HG03097 (cell line): Measurements from ENCODE around the gene TK2.
"Not testable (repeated sequence)": the region's sequence is repeated elsewhere in the genome, so short reads cannot be mapped to it uniquely, and the experiment has no call there.

Source experiments
- ATAC-seq: cut with Tn5 transposase; IDR thresholded peaks from one replicate; pipeline ENCODE4 v1.9.1; 2021; ENCODE audit not compliant: unreplicated experiment, low FRiP score

Gene TK2

DNA sequence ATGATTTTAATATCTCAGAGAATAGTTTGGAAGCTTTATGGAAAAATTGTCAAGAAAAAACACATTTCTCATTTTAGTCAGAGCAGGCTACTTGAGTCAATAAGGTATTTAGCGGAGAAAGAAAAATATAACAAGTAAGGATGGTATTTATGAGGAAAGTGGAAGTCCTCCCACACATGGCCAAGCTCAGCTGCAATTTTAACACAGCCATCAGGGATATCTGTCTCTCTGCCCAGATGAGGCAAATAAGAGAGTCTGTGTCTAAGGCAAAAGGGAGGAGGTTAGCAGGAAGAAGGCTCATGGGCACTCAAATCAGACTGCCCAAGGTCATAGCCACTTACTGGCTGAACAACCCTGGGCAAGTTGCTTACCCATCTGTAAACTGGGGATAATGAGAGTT lies 24.2 kb upstream of the TK2 start:
- ATAC-seq = no peak

DNA sequence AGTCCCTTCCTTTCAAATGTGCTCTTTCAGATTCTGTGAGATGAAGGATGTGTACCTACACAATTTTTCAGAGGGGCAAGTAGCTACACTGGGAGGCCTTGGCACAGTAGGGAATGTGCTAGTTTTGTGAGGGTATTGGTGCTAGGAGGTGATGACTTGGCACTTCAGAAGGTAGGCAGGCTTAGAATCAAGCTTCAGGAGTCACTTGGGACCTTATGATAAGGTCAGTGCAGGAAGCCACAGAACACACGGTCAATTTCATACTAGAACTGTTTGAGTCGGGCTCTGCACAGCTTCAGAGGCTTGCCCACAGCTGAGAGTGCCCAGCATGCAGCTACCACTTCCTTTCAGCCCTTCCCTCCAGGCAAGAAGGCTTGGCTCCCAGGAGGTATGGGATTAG lies 22.4 kb upstream of the TK2 start:
- ATAC-seq = no peak

DNA sequence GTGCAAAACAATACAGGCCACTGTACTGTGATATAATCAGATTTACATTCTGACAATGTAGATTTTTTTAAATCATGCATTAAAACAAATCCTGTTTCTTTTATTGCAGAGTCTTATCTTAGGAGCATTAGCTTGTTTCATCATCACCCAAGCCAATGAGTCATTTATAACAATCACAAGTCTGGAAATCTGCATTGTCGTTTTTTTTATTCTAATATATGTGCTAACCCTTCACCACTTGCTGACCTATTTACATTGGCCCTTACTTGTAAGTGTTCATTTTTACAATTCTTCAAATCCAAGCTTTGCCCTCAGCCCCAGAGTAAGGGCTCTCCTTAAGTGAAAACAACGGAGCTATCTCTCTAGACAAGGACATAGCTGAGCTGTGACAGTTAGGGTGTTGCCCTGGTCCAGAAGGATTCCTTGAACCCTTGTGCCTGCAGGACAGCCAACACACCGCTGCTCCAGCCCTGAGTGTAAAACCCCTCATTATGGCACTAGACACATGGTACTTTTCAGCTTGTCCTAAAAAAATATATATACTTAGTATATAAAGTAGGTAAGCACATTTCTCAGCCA lies 20.0 kb upstream of the TK2 start:
- no peak for ATAC-seq

DNA sequence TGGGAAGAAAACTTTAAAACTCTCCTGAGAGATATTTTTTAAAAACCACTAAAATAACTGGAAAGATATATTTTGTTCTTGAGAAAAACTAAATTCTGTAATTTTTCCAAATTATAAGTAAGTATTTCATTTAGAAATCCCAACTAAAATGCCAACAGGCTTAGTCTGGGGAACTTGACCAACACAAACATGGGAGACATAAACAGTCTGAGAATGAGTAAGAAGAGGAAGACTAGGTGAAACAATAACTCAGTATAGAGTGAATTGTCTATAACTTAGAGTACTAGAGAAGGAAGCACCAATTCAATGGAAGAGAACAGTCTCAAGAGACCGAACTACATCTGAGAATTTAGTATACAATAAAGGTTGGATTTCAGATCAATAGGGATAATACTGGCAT lies 19.2 kb upstream of the TK2 start:
- ATAC-seq = no peak

DNA sequence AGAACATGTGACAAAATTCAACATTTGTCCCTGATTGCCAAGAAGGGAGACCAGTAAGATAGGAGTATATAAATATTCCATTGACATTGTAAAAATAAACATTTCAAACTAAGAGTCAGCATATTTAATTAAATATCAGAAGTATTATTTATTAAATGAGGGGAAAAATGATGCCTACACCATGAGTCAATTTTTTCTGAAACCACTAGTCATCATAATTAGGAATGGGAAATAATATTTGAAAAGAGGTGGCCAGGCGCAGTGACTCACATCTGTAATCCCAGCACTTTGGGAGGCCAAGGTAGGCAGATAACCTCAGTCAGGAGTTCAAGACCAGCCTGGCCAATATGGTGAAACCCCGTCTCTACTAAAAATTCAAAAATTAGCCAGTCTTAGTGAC lies 18.4 kb upstream of the TK2 start:
- no peak for ATAC-seq

DNA sequence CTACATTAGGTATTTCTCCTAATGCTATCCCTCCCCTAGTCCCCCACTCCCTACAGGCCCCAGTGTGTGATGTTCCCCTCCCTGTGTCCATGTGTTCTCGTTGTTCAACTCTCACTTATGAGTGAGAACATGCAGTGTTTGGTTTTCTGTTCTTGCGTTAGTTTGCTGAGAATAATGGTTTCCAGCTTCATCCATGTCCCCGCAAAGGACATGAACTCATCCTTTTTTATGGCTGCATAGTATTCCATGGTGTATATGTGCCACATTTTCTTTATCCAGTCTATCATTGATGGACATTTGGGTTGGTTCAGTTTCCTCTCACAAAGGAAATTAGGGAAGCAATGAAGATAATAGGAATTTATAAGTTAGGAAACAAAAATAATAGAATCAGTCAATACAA lies 17.3 kb upstream of the TK2 start:
- not testable (repeated sequence) for ATAC-seq

DNA sequence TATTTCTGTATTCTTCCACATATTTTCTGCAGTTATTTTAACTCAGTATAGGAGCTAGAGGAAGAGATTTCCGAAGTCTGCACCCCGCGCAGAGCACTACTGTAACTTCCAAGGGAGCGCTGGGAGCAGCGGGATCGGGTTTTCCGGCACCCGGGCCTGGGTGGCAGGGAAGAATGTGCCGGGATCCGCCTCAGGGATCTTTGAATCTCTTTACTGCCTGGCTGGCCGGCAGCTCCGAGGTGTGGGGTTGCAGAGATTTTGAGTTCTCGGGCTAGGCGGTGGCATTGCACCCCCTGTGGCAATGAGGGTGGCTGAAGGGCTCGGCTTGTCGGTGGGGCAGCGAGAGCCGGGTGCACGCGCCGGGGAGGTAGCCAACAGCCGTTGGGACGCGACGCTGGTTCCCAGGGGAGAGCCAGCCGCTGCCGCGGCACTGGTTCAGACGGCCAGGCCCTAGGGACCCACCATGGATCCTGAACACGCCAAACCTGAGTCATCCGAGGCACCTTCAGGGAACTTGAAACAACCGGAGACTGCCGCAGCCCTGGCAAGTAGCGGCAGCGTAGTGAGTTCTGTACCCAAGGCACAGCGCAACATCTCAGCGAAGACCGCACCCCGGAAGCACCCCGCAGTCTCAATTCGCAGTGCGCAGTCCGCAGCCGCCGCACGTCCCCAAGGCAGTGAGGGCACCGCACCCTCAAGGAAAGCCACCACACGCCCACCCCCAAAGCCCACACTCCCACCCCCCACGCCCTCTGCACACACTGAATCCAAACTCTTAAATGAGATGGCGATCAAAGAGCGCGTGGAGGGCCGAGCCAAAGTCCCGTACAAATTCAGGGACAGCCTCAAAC lies 16.4 kb upstream of the TK2 start, which contains the start of gene CMTM1:
Gene CMTM1, plus strand, starts transcription at position 389 of the 851 bp plus-strand sequence. Its CDS starts 75 bp downstream, at position 464.
- no peak for ATAC-seq

DNA sequence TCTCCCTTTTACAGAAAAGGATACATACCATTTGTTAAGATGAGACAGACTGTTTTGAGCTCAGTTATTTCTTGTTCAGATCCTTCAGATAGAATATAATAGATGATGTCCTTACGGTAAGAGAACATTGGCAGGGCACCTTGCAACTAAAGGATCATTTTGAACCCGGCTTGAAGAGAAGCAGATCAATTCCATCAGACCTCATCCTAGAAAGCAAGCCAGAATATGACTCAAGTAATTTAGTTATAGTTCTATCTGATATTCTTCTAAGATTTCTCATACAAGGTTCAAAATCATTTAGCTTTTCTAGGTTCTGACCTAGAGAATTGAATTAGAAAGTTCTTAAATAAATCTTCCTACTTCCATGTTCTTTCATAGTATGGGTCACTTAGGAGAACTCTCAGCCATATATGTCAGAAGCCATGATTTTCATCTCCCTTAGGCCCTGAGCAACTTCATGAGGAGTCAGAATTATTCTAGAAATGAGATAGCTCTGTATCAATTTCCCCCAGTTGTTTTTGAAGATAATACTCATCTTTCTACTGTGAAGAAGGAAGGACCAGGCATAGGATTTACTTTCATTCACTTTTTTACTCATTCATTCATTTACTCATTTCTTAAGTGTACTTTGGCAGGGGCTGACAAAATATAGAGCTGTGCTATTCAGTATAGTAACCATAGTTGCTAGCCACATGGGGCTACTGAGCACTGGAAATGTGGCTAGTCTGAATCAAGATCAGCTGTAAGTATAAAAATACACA lies 13.8 kb upstream of the TK2 start:
- no peak for ATAC-seq

DNA sequence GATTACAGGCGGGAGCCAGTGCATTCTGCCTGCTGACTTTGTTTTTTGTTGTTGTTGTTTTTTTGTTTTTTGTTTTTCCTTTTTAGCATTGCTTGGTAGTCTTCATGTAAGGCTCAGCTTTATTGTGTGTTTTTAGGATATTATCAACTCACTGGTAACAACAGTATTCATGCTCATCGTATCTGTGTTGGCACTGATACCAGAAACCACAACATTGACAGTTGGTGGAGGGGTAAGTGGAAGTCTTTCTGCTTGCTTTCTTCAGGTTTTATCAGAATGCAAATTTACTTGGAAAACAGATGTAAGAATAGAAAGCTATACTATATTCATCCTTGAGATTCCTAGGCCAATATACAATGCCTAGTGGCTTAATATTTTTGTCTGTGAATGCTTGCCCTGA lies 13.1 kb upstream of the TK2 start:
- ATAC-seq = no peak

DNA sequence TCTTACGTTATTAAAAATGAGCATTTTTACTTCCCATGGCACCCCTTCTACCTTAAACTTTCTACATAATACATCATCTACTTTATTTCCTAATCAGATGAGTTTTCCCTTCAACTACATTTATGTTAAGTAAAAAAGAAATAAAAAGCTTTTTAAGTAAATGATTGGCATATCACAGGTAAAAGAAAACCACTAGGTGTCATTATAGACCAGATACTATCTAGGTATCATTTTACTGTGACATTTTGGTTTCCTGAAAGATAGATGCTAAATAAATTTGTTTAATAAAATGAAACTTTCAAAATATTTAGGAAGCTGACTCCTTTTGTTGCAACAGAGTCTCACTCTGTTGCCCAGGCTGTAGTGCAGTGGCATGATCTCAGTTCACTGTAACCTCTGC lies 12.5 kb upstream of the TK2 start:
- no peak for ATAC-seq

DNA sequence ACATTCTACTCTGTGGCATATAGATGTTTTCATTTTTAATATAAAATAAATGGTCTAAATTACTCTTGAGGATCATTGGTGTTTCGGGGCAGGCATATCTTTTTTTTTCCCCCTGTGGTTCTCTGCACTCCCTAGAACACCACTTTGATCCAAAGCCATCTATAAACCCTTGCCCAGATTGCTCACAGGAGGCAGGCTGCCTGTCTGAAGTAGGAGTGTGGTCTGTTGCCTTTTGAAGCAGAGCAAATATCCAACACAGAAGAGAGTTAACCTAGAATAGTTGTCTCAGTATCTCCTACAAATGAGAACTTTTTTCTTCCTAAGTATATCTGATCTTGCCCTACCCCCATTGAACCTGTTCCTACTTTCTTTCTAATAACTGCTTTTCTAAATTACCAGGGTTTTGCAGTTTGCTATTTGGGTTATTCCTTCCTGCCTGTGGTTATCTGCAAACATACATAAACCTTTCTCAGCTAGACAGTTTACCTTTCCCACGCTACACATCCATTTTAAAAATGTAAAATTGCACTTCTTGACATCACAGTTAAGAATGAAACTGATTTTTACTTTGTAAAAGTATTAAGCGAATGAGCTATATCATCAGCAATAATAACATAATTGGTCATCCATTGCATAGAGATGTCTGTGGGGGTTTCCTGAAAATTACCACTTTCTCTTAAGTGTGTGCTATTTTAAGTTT lies 11.6 kb upstream of the TK2 start:
- no peak for ATAC-seq

DNA sequence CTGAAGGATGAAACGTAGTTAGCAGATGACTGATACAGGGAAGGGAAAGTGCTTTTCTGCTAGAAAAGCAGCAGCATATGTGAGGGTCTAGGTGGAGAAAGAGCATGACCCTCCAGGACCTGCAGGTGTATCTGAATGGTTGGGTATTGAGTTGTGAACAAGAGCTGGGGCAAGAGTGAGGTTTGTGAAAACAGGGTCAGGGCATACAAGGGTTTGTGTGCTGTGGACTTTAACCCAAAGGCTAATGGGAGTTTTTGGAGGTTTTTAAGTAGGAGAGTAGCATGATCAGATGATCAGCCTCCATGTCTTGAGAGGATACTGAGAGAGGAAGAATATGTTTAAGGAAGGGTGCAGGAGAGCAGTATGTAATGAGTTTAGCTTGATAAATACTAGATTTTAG lies 10.2 kb upstream of the TK2 start:
- no peak for ATAC-seq

DNA sequence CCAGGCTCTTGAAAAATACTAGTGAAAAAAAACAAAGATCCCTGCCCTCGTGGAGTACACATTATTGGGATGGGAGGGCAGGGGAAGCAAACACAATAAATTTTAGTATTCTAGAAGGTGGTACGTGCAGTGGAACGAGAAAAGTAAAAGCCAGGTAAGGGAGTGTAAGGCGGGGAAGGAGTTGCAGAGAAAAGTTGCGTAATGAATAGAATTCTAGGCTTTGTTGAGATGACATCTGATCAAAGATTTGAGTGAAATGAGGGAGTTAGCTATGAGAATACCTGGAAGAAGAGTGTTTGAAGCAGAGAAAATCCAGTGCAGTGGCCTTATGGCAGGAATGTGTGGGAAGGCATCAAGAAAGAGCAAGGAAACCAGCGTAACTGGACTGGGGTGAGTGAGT lies 4.6 kb upstream of the TK2 start:
- ATAC-seq = no peak

DNA sequence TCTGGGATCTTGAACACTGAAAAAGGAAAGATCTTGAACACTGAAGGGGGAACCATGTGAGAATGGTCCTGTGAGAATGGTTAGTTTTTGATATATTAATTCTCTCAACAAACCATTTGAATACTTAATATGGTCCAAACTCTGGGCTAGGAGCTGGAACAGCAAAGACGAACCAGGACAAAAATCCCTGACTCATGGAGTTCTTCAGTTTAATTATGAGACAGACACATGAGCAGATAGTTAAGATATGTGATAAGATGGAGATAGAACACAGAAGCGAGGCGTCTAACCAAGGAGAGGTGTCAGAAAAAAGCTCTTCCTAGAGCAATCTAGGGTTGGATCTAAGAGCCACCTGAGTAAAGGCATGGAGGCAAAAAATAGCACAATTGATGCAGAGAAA lies 4.1 kb upstream of the TK2 start:
- no peak for ATAC-seq

DNA sequence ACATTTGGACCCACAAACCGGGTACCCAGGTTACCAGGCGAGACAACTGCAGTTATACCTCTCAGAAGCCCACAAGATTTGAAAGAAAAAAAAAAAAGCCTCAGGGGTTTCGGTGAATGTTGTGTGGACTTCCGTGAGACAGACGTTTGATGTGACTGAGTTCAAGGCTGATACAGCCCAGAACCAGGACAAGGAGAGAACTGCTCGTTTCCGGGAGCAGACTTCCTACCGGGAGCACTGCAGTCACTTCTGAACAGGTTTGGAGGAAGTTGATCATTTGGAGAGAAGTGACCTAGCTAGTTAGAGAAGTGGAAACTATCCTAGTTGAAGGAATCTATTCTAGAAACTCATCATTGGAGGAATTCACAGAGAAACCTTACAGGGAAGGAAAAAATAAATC lies 3.3 kb upstream of the TK2 start:
- ATAC-seq = no peak

DNA sequence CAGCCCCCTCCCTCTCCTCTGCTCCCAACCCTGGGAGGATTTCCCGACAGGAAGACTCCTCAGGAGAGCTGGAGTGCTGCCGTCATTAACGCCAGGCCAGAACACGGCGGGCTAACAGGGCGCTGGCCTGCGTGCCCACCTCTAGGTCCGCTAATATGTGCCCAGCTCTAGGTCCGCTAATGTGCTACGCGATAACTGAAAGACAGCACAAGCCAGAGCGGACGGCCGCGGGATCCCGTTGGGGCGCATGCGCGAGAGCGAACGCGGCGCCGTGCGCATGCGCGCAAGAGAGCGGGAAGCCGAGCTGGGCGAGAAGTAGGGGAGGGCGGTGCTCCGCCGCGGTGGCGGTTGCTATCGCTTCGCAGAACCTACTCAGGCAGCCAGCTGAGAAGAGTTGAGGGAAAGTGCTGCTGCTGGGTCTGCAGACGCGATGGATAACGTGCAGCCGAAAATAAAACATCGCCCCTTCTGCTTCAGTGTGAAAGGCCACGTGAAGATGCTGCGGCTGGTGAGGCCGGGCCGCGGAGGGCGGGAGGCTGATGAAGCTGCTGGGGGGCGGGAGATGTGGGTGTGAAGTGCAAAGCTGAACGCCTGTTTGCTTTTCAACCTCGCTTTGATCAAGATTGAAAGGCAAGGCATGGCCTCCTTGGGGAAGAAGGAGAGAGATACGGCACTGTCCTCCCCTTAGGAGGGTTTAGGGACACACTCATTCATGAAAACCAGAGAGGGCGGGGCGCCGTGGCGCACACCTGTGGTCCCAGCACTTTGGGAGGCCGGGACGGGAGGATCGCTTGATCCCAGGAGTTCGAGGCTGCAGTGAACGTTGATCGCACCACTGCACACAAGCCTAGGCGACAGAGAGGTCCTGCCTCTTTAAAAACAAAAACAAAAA lies 2.6 kb upstream of the TK2 start, which contains the start of gene CKLF:
Gene CKLF, plus strand, starts transcription at position 291 of the 892 bp plus-strand sequence. Its CDS starts 140 bp downstream, at position 431.
- peak; percentile 83 for ATAC-seq

DNA sequence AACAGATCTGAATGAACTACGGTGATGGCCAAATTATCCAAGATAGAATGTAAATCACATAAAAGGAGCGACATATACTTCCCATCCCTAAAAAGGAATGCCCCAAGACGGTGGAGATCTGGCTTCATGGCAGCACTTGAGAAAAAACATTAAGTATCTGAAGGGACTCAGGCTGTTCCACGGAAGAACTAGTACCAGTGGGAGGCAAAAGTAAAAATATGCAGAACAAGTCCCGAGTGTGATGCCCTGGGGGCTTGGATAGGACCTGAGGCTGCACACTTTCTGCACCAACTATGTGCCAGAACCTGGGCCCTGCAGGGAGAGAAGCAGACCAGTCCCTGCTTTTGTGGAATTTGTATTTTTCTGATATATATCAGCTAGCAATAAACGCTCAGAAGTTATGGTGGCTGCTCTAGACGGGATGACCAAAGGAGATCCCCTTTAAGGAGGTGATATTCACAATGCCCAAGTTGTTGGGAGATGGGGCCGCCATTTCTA lies 1.9 kb upstream of the TK2 start:
- ATAC-seq = no peak

DNA sequence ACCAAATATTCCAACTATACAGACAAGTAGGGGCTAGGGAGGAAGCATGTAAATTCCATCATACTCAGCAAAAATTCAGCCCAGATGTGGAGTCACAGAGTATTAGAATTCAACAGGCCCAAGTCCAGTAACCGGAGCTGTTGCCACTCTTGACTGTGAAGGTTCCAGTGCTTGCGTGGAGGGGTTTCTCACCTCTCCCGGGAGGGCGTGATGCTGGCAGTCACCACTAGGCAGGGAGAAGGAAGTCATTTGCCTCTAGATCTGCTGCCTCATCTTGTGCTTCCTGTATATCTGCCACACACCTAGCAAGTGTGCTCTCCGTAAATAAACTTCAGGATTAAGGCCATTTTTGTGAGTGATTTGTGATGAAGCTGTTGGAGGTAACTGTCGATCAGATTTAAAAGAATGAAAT lies 1.4 kb upstream of the TK2 start:
- no peak for ATAC-seq

DNA sequence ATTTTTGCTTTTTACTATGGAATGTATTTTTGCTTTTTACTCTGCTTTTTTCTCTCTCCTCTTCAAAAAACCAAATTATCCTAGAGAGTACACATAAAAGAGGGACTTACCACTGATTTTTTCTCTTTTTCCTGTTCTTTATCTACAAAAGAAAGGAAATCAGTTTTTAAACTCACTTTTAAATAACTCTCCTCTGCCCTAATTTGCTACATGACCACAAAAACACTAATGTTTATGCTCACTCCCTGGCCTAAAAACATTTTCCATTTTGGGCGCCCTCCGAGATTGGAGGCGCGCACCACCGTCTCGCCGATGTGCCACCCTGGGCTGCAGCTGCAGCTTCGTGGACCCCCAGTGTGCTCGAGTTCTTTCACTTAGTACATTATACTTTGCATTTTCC lies 1.1 kb downstream of the TK2 start:
- no peak for ATAC-seq

DNA sequence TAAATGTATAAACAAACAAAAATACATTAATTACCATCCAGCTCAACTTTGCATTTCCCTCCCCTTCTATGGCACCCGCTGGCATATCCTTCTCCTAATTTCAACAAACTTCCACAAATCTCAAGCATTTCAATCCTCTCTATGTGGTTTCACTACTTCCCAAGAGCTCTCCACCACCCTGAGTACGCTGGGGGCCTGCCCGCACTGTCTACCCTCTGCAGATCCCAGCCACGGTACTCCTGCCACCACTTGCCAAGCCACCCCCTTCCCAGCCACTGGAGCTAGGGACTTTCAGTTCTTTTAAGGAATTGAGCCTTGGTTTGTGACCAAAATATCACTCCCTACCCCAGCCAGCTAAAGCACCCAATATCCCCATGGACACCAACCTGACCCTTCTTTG lies 1.9 kb downstream of the TK2 start:
- ATAC-seq = no peak
